Lung (tissue), 12 donors: ENCODE measurements around the gene ERVV-1. TPM values are rescaled to one million over a fixed set of nuclear protein-coding genes. Genes with fewer than 3 reads are reported as not detected.

Source experiments
- ATAC-seq: fragments of 200-7000 bp; cut with Tn5 transposase; one replicate; pipeline ENCODE4 v1.9.1; 2020; ENCODE audit warnings: moderate number of reproducible peaks; ENCODE audit not compliant: insufficient read depth, low FRiP score
- DNase-seq, 3 donors: peaks; one replicate each; pipeline ENCODE4 v3.0.0-alpha.2; 2013 to 2017
- H3K27ac ChIP-seq, 2 donors: one replicate each; pipeline ENCODE4 v1.5.1; 2013; ENCODE audit warnings: mild to moderate bottlenecking in 2 of 2, moderate library complexity in 2 of 2, control low read depth in 1 of 2, inconsistent platforms in 1 of 2, low read depth in 1 of 2, low read length in 1 of 2
- H3K27me3 ChIP-seq, 3 donors: one replicate each; pipeline ENCODE4 v1.5.1; 2013; ENCODE audit warnings: low read length in 2 of 3; ENCODE audit not compliant: control insufficient read depth in 3 of 3, insufficient read depth in 3 of 3
- H3K36me3 ChIP-seq, 4 donors: one replicate each; pipeline ENCODE4 v1.5.1; 2013; ENCODE audit warnings: low read length in 4 of 4, mild to moderate bottlenecking in 1 of 4, moderate library complexity in 1 of 4; ENCODE audit not compliant: control insufficient read depth in 4 of 4, insufficient read depth in 4 of 4
- H3K4me1 ChIP-seq, 5 donors: one replicate each; pipeline ENCODE4 v1.5.1; 2013; ENCODE audit warnings: low read length in 5 of 5, mild to moderate bottlenecking in 2 of 5, moderate library complexity in 1 of 5; ENCODE audit not compliant: control insufficient read depth in 5 of 5, insufficient read depth in 5 of 5
- H3K4me3 ChIP-seq: one replicate; pipeline ENCODE4 v1.5.1; 2013; ENCODE audit warnings: mild to moderate bottlenecking, control low read depth, moderate library complexity
- H3K9ac ChIP-seq, 2 donors: one replicate each; pipeline ENCODE4 v1.5.1; 2013; ENCODE audit warnings: low read length in 2 of 2, control low read depth in 1 of 2; ENCODE audit not compliant: insufficient read depth in 1 of 2
- H3K9me3 ChIP-seq, 4 donors: one replicate each; pipeline ENCODE4 v1.5.1; 2013; ENCODE audit warnings: low read length in 3 of 4, mild to moderate bottlenecking in 1 of 4, moderate library complexity in 1 of 4; ENCODE audit not compliant: control insufficient read depth in 4 of 4, insufficient read depth in 3 of 4
- CTCF ChIP-seq: IDR thresholded peaks from 2 replicates; pipeline ENCODE4 v1.5.1; 2012; ENCODE audit warnings: mild to moderate bottlenecking; ENCODE audit errors: control extremely low read depth, extremely low read depth
- WGBS, 2 donors: extraction: QIAGEN DNeasy Blood & Tissue Kit; methylation state at CpG; one replicate each; pipeline ENCODE4 v1.1.7; 2013; 5-methylcytosine and 5-hydroxymethylcytosine counted together
- polyA plus RNA-seq, 2 donors: library from polyadenylated mRNA; stranded (reverse); fragments of 200-250 nt; gene quantifications; one replicate each; pipeline ENCODE4 v1.2.1, GENCODE V29; 2013
- total RNA-seq, 2 donors: library from RNA; depleted of rRNA in 1 of 2; stranded (reverse); fragments of >200 nt in 1 of 2; gene quantifications; one replicate each; pipeline ENCODE4 v1.2.1, GENCODE V29; 2014 to 2021
- donor health status: control.
- donor health status: control.
- donor health status: Bipolar disorder and iron deficiency.
- donor health status: healthy.
- donor health status: DM: yes; HTN: yes; CAD: no.

ERVV-1 gene
- total and polyA plus RNA-seq, 4 donors = not detected

GRCh38 chr19:53057904-53058580 is 44.3 kb downstream of the ERVV-1 start:
- no peak overlapping the region for H3K27ac ChIP-seq
- peaks cover 0 to 2% (median 0%) of the 10 kb centered on the region in 4 donors for H3K36me3 ChIP-seq
- ATAC-seq = no peak
- H3K9me3 ChIP-seq = peaks cover 0 to 50% (median 6%) of the 10 kb centered on the region in 4 donors
- 4 to 7% methylated on average over 54 to 59 of the region's 59 CpGs for WGBS, 2 donors
- DNase-seq = peak; percentile 25 to 66 (median 64)
- no peaks in the 10 kb centered on the region for H3K4me1 ChIP-seq
- peaks cover 0 to 4% (median 0%) of the 10 kb centered on the region in 3 donors for H3K27me3 ChIP-seq
- H3K4me3 ChIP-seq = no peak overlapping the region
- no peak overlapping the region for H3K9ac ChIP-seq
- TF ChIP-seq CTCF = no peak

Other genes with a start within 250 kb of the ERVV-1 start
- gene ZNF600, start 227.1 kb upstream of the ERVV-1 start, total RNA-seq = 10 to 100 TPM in 1 of 2 donors, 1 to 10 TPM in 1; 8.7 to 12.9 TPM
- gene ZNF600, start 227.1 kb upstream of the ERVV-1 start, polyA plus RNA-seq = 10 to 100 TPM in 1 of 2 donors, 1 to 10 TPM in 1; 3.5 to 14.8 TPM
- gene ZNF28, start 192.3 kb upstream of the ERVV-1 start, total RNA-seq = 10 to 100 TPM; 17.8 to 22.1 TPM
- 1 to 10 TPM; 3.0 to 6.2 TPM for gene ZNF28, start 192.3 kb upstream of the ERVV-1 start, polyA plus RNA-seq
- 10 to 100 TPM; 13.2 to 36.3 TPM for gene ZNF468, start 156.3 kb upstream of the ERVV-1 start, total RNA-seq
- gene ZNF468, start 156.3 kb upstream of the ERVV-1 start, polyA plus RNA-seq = 10 to 100 TPM in 1 of 2 donors, 1 to 10 TPM in 1; 8.5 to 11.1 TPM
- gene ZNF320, start 116.3 kb upstream of the ERVV-1 start, total RNA-seq = 10 to 100 TPM; 16.2 to 34.6 TPM
- 1 to 10 TPM; 5.0 to 8.3 TPM for gene ZNF320, start 116.3 kb upstream of the ERVV-1 start, polyA plus RNA-seq
- gene ZNF888, start 90.5 kb upstream of the ERVV-1 start, total RNA-seq = 10 to 100 TPM in 1 of 2 donors, 1 to 10 TPM in 1; 6.9 to 18.9 TPM
- 1 to 10 TPM; 2.2 to 4.5 TPM for gene ZNF888, start 90.5 kb upstream of the ERVV-1 start, polyA plus RNA-seq
- gene ZNF816, start 51.0 kb upstream of the ERVV-1 start, total RNA-seq = 10 to 100 TPM; 10.2 to 20.9 TPM
- 1 to 10 TPM; 2.9 to 3.7 TPM for gene ZNF816, start 51.0 kb upstream of the ERVV-1 start, polyA plus RNA-seq
- not detected for gene ERVV-2, start 30.8 kb downstream of the ERVV-1 start, total RNA-seq
- not detected for gene ERVV-2, start 30.8 kb downstream of the ERVV-1 start, polyA plus RNA-seq
- gene ZNF160, start 89.5 kb downstream of the ERVV-1 start, total RNA-seq = 10 to 100 TPM; 26.8 to 86.9 TPM
- gene ZNF160, start 89.5 kb downstream of the ERVV-1 start, polyA plus RNA-seq = 10 to 100 TPM; 16.7 to 17.9 TPM
- gene ZNF415, start 119.0 kb downstream of the ERVV-1 start, total RNA-seq = 10 to 100 TPM in 1 of 2 donors, 1 to 10 TPM in 1; 4.5 to 16.6 TPM
- gene ZNF415, start 119.0 kb downstream of the ERVV-1 start, polyA plus RNA-seq = 1 to 10 TPM; 3.1 to 3.3 TPM
- 10 to 100 TPM; 11.5 to 17.9 TPM for gene ZNF347, start 145.1 kb downstream of the ERVV-1 start, total RNA-seq
- gene ZNF347, start 145.1 kb downstream of the ERVV-1 start, polyA plus RNA-seq = 1 to 10 TPM; 2.9 to 3.0 TPM
- gene ZNF665, start 179.4 kb downstream of the ERVV-1 start, total RNA-seq = 1 to 10 TPM; 2.5 to 6.7 TPM
- gene ZNF665, start 179.4 kb downstream of the ERVV-1 start, polyA plus RNA-seq = 1 to 10 TPM; 2.0 to 2.8 TPM
- 10 to 100 TPM; 12.6 to 44.7 TPM for gene ZNF677, start 241.0 kb downstream of the ERVV-1 start, total RNA-seq
- gene ZNF677, start 241.0 kb downstream of the ERVV-1 start, polyA plus RNA-seq = 1 to 10 TPM; 6.7 to 7.8 TPM
- gene VN1R2, start 244.4 kb downstream of the ERVV-1 start, total RNA-seq = not detected
- not detected for gene VN1R2, start 244.4 kb downstream of the ERVV-1 start, polyA plus RNA-seq